GM13976 (cell line): ENCODE data around the gene C1orf210.

Source experiments
- DNase-seq: peaks from one replicate; pipeline ENCODE4 v3.0.0; 2012; ENCODE audit warnings: low spot score
- in situ Hi-C: fragments of 300-500 bp; cut with MboI; formaldehyde crosslinking; loops from one replicate; pipeline ENCODE4 v1.12.0; 2022; ENCODE audit warnings: low sequenced_read_pairs, mixed read lengths, inconsistent platforms; ENCODE audit not compliant: unreplicated experiment
- TF ChIP-seq, protein P1 (sequence below): IDR thresholded peaks from 2 replicates; pipeline ENCODE4 v1.5.1; 2012; ENCODE audit warnings: borderline replicate concordance, mild to moderate bottlenecking; ENCODE audit not compliant: insufficient read depth; ENCODE audit errors: extremely low read depth, missing control alignments, control extremely low read depth

The C1orf210 gene

DNA sequence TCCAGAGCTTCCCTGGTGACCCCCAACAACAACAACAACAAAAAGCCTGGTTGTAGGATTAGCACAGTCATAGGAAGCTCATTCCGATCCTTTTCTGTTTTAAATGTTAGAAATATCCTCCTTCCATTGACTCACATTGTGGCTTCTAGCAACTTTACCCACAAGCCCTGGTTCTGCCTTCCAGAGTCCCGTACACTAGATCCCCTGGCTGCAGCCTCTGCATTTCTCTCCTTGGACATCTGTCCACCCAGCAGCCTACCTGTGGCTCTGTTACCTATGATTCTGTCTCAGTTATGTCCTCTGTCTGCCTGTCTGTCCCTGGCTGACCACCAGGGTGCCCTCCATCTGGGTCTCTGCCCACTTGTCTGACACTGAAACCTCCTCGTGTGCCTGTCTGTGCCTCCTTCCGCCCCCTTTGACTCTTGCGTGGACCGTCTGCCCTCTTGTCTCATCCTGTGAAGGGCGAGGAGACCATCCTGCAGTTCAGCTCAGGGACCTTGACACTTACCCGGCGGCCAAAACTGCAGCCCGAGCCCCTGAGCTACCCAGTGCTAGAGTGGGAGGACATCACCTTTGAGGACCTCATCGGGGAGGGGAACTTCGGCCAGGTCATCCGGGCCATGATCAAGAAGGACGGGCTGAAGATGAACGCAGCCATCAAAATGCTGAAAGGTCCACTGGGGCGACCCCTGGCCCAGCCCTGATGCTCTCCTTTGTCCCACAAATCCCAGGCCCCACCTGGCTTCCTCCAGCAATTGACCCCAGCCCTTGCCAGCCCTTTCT, 31.5 kb upstream of the C1orf210 start:
- in situ Hi-C loops = no loop called here
- TF ChIP-seq, protein P1, sequence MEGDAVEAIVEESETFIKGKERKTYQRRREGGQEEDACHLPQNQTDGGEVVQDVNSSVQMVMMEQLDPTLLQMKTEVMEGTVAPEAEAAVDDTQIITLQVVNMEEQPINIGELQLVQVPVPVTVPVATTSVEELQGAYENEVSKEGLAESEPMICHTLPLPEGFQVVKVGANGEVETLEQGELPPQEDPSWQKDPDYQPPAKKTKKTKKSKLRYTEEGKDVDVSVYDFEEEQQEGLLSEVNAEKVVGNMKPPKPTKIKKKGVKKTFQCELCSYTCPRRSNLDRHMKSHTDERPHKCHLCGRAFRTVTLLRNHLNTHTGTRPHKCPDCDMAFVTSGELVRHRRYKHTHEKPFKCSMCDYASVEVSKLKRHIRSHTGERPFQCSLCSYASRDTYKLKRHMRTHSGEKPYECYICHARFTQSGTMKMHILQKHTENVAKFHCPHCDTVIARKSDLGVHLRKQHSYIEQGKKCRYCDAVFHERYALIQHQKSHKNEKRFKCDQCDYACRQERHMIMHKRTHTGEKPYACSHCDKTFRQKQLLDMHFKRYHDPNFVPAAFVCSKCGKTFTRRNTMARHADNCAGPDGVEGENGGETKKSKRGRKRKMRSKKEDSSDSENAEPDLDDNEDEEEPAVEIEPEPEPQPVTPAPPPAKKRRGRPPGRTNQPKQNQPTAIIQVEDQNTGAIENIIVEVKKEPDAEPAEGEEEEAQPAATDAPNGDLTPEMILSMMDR = no peak
- DNase-seq = no peak

DNA sequence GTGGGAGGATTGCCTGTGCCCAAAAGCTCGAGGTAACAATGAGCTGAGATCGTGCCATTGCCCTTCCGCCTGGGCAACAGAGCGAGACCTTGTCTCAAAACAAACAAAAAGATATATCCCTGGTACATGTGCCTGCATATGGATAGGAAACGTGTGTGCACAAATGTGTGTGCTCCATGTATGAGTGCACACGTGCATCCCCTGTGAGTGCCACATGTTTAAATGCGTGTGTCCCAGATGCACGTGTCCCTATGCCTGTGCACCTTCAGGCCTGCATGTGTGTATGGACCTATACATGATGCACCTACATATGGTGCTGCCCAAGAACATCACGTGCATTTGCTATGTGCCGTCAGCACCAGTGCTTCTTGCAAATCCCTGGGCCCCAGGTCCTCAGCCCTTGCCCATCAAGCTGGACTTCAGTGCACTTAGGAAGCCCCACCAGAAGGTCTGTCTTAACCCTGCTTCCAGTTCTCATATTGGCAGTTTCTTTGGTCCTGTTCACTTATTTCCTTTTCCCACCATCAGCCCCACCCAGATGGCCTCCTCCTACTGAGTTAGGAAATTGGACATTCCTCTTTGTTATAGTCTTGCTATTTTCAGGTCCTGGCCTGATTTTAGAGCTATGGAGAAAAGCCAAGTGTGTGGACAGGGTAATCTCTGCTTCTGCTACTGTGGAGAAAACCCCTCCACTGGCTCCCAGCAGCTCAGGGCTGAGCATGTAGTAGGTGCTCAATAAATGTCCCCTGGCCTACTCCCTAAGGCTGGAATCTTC, 30.8 kb upstream of the C1orf210 start:
- in situ Hi-C loops = no loop called here
- TF ChIP-seq, protein P1 = no peak
- no peak for DNase-seq

DNA sequence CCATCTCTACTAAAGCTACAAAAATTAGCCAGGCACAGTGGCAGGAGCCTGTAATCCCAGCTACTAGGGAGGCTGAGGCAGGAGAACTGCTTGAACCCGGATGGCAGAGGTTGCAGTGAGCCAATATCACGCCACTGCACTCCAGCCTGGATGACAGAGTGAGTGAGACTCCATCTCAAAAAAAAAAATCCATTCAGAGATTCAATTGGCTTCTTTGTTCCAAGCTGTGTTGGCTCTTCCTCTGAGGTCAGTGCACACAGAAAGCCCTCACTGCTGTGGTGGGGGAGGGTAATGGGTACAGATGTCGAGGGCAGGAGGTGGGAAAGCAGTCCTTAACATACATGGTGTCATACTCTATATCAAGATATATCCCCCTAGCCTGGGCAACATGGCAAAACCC, 30.1 kb upstream of the C1orf210 start:
- DNase-seq = no peak
- in situ Hi-C loops = no loop called here
- TF ChIP-seq, protein P1 = no peak

DNA sequence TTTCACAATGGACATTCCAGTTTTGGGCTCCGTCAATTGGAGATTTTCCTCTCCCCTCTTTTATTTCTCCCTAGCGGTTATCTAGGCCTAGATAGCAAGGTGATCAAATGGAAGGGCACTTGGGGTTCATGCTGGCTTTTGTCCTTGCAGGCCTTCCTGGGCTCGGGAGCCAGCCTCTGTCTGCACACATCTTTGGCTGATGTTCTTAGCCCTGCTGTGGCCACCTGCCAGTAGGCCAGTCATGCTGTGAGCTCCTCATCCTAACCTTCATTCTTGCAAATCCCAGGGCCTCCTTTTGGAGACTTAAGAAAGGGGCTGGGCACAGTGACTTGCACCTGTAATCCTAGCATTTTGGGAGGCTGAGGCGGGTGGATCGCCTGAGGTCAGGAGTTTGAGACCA, 28.9 kb upstream of the C1orf210 start:
- DNase-seq = no peak
- in situ Hi-C loops = no loop called here
- TF ChIP-seq, protein P1 = no peak

DNA sequence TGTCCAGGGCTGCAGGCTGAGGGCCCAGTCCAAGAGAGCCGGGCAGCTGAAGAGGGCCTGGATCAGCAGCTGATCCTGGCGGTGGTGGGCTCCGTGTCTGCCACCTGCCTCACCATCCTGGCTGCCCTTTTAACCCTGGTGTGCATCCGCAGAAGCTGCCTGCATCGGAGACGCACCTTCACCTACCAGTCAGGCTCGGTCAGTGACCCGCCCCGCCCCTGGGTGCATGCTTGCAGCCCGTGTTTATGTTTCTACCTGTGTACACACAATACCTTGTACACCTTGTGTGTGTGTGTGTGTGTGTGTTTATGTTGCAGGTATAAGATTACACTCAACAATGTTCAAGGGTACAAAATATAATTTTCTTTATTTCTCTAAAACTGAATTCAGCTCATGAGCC, 28.4 kb upstream of the C1orf210 start:
- no peak for DNase-seq
- in situ Hi-C loops = no loop called here
- TF ChIP-seq, protein P1 = no peak

DNA sequence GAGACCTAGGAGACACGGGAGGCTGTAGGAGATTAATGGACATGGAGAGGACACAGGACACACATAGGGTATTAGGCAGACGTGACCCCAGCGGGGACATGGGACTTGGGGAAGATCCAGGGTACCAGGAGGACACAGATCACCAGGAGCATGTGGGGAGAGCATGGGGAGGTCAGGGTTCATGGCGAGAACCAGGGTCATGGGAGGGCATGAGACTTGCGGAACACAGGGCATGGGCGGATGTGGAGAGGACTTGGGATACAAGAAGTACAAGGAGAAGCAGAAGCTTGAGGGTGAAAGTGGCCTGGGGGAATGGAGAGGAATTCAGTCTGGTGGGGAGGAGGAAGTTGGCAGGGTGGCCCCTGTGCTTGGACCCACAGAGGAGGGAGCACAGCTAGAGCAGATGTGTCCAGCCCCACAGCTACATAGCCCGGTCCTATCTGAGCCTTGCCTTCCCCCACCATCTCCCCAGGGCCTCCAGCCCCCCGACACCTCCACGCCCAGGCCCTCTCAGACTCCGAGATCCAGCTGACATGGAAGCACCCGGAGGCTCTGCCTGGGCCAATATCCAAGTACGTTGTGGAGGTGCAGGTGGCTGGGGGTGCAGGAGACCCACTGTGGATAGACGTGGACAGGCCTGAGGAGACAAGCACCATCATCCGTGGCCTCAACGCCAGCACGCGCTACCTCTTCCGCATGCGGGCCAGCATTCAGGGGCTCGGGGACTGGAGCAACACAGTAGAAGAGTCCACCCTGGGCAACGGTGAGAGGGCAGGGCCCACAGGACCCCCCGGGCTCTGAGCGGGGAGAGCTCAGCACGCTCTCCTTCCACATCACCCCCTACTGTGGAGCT, 27.5 kb upstream of the C1orf210 start:
- in situ Hi-C loops = no loop called here
- no peak for DNase-seq
- TF ChIP-seq, protein P1 = no peak
